Measurements from ENCODE around the gene IP6K1.

IP6K1 gene

DNA sequence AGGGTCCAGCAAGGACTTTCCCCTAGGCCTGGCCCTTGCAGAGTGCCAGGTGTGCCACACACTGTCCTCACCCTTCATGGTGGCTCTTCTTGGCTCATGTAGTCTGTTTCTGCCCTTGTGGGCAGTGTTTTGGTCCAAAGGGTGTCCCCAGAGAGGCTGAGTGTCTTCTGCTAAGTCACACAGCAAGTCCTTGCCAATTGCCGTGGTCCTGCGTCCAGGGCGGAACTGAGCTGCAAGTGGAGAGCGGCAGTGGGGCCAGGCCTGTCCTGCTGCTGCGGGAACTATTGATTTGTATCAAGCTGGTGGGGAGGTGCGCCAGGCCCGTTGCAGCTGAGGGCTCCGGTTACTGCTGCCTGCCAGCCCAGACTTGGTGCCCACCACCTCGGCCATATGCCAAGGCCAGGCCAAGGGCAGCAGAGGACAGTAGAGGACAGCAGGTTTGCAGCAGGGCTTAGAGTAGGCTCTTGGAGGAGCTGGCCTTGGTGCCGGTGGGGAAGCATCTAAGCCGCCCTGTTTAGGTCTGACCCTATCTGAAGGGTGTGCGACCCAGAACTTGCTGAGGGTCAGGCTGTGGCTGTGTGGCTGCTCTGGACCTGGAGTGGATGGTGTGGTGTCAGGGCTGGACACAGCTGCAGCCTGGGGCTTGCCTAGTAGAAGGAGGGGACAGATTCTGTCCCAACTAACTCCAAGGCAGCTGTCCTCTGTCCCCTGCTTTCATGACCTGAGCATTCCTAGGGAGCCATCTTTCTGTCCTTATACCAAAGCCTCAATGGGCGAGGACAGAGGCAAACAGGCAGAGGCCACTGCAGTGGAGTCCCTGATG lies 71.4 kb downstream of the IP6K1 start:
- H3K27ac ChIP-seq: no peak overlapping the region
- TF ChIP-seq, protein P1, sequence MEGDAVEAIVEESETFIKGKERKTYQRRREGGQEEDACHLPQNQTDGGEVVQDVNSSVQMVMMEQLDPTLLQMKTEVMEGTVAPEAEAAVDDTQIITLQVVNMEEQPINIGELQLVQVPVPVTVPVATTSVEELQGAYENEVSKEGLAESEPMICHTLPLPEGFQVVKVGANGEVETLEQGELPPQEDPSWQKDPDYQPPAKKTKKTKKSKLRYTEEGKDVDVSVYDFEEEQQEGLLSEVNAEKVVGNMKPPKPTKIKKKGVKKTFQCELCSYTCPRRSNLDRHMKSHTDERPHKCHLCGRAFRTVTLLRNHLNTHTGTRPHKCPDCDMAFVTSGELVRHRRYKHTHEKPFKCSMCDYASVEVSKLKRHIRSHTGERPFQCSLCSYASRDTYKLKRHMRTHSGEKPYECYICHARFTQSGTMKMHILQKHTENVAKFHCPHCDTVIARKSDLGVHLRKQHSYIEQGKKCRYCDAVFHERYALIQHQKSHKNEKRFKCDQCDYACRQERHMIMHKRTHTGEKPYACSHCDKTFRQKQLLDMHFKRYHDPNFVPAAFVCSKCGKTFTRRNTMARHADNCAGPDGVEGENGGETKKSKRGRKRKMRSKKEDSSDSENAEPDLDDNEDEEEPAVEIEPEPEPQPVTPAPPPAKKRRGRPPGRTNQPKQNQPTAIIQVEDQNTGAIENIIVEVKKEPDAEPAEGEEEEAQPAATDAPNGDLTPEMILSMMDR (conservative IDR thresholded peaks at IDR 0.05): no peak
- no peak for TF ChIP-seq ZFX (IDR thresholded peaks at IDR 0.05)

DNA sequence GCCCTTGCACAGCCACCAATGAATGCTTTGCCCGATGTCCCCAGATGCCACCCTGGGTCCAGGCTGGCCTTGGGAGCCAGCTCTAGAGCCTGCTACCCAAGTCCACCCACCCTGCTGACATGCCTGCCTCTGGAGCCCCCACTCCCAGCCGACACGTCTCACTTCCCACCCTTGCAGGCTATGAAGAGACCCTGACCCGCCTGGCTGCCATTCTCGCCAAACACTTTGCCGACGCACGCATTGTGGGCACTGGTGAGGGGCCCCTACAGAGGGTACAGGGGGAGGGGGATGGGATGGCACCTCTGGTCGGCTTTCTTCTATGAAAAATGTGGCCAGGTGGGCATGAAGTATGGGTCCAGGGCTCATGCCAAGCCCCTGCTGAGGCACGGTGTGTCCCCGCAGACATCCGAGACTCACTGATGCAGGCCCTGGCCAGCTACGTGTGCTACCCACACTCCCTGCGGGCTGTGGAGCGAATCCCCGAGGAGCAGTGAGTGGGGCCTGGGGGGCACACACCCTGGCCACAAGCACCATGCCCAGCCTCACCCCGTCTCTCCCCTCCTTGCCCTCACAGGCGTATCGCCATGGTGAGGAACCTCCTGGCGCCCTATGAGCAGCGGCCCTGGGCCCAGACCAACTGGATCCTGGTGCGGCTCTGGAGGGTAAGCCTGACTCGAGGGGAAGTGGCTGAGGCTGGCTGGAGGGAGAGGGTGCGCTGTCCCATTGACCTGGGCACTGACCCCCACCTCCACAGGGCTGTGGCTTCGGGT lies 72.8 kb downstream of the IP6K1 start:
- TF ChIP-seq, protein P1 (conservative IDR thresholded peaks at IDR 0.05): no peak
- no peak for TF ChIP-seq ZFX (IDR thresholded peaks at IDR 0.05)
- H3K27ac ChIP-seq: no peak overlapping the region

- TF ChIP-seq ZFX (IDR thresholded peaks at IDR 0.05): no peak
- TF ChIP-seq, protein P1 (conservative IDR thresholded peaks at IDR 0.05): no peak
- no peak overlapping the region for H3K27ac ChIP-seq
Measured at GRCh38 chr3:49712631-49713317, 73.6 kb downstream of the IP6K1 start.

DNA sequence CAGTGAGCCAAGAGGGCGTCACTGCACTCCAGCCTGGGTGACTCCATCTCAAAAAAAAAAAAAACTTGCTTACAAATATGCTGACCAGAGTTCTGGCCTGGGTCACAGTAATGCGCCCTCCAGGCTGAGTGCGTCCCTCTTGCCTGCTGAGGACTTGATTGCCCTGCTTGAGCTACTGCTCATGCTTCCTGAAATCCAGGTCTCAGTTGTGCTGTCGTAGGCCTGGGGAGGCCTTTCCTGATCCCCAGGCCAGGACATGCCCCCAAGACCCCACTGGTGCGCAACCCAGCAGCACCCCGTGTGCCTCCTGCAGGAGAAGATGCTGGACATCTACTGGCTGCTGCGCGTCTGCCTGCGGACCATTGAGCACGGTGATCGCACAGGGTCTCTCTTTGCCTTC lies 74.2 kb downstream of the IP6K1 start:
- H3K27ac ChIP-seq: no peak overlapping the region
- TF ChIP-seq ZFX (IDR thresholded peaks at IDR 0.05): no peak
- TF ChIP-seq, protein P1 (conservative IDR thresholded peaks at IDR 0.05): no peak

- no peak for TF ChIP-seq ZFX (IDR thresholded peaks at IDR 0.05)
- TF ChIP-seq, protein P1 (conservative IDR thresholded peaks at IDR 0.05): no peak
- H3K27ac ChIP-seq: no peak overlapping the region
Measured at GRCh38 chr3:49711489-49711888, 74.9 kb downstream of the IP6K1 start.

- no peak overlapping the region for H3K27ac ChIP-seq
- TF ChIP-seq ZFX (IDR thresholded peaks at IDR 0.05): no peak
- TF ChIP-seq, protein P1 (conservative IDR thresholded peaks at IDR 0.05): no peak
Measured at GRCh38 chr3:49709852-49710251, 76.5 kb downstream of the IP6K1 start.

DNA sequence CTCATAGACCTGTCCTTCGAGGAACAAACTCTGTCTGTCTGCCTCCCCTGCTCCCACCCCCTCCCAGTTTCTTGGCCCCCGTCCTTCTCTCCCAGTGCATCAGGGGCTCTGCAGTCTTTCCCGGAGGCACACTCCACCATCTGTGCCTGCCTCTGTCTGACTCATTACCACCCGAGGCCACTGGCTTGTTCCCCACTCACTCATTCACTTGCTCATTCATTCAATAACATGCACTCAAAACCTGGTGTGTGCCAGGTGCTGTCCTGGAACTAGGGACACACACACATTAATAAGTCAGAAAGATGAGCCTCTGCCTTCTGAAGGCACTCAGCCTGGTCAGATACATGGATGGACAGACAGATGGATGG lies 79.2 kb downstream of the IP6K1 start:
- TF ChIP-seq, protein P1 (conservative IDR thresholded peaks at IDR 0.05): no peak
- no peak for TF ChIP-seq ZFX (IDR thresholded peaks at IDR 0.05)
- H3K27ac ChIP-seq: no peak overlapping the region
